ENCODE results near the gene MEGF8.
A peak's percentile ranks its signal among the peaks of the same experiment; 100 is the strongest.
"Not testable (repeated sequence)": the region's sequence is repeated elsewhere in the genome, so short reads cannot be mapped to it uniquely, and the experiment has no call there.

The MEGF8 gene

GRCh38 chr19:42333975-42334696 is 8.7 kb downstream of the MEGF8 start:
- DNase-seq, result no peak

GRCh38 chr19:42334697-42335373 is 9.4 kb downstream of the MEGF8 start:
- DNase-seq, result no peak

- no peak for DNase-seq
These were observed 10.0 kb downstream of the MEGF8 start for GRCh38 chr19:42335374-42335936.

GRCh38 chr19:42335971-42336370 is 10.5 kb downstream of the MEGF8 start:
- no peak for DNase-seq

- not testable (repeated sequence) for DNase-seq
These were observed 13.9 kb downstream of the MEGF8 start for GRCh38 chr19:42339126-42339860.

GRCh38 chr19:42339922-42340321 is 14.5 kb downstream of the MEGF8 start:
- DNase-seq, result not testable (repeated sequence)

GRCh38 chr19:42343344-42344110 is 18.1 kb downstream of the MEGF8 start:
- DNase-seq, result no peak

GRCh38 chr19:42344336-42344893 is 19.0 kb downstream of the MEGF8 start:
- DNase-seq, result no peak

GRCh38 chr19:42345191-42345812 is 19.9 kb downstream of the MEGF8 start:
- DNase-seq, result no peak

- no peak for DNase-seq
These were observed 22.8 kb downstream of the MEGF8 start for GRCh38 chr19:42348211-42348610.

- DNase-seq, result no peak
These were observed 24.1 kb downstream of the MEGF8 start for GRCh38 chr19:42349378-42350107.

GRCh38 chr19:42350417-42350816 is 25.0 kb downstream of the MEGF8 start:
- no peak for DNase-seq

- no peak for DNase-seq
These were observed 25.8 kb downstream of the MEGF8 start for GRCh38 chr19:42351079-42351735.

- peak; percentile 18 for DNase-seq
These were observed 27.1 kb downstream of the MEGF8 start for GRCh38 chr19:42352301-42353259.

GRCh38 chr19:42353341-42354015 is 28.0 kb downstream of the MEGF8 start:
- no peak for DNase-seq

- DNase-seq, result no peak
These were observed 30.5 kb downstream of the MEGF8 start for GRCh38 chr19:42355896-42356295.

GRCh38 chr19:42356686-42357085 is 31.3 kb downstream of the MEGF8 start:
- no peak for DNase-seq

GRCh38 chr19:42357290-42357689 is 31.9 kb downstream of the MEGF8 start:
- no peak for DNase-seq
